Stimulated activated CD4-positive, alpha-beta T cell treated with anti-CD3 and anti-CD28 coated beads, Interleukin-12 subunit alpha, Interleukin-12 subunit beta, amount 100 ng/mL, for 48 hours (primary cell): ENCODE results near the gene HDAC1.
"Not testable (repeated sequence)": the region's sequence is repeated elsewhere in the genome, so short reads cannot be mapped to it uniquely, and the experiment has no call there.

Source experiments
- DNase-seq, 3 donors: peaks; one replicate each; pipeline ENCODE4 v3.0.0-alpha.2; 2020; ENCODE audit warnings: low read depth in 2 of 3, low spot score in 1 of 3

HDAC1 gene

GRCh38 chr1:32291708-32292538 is at the start of gene HDAC1:
Gene HDAC1 (plus strand): TSS chr1:32292083. CDS start chr1:32292170, 87 bp downstream.
- DNase-seq: peak; percentile 95 to 97 (median 97)

DNA sequence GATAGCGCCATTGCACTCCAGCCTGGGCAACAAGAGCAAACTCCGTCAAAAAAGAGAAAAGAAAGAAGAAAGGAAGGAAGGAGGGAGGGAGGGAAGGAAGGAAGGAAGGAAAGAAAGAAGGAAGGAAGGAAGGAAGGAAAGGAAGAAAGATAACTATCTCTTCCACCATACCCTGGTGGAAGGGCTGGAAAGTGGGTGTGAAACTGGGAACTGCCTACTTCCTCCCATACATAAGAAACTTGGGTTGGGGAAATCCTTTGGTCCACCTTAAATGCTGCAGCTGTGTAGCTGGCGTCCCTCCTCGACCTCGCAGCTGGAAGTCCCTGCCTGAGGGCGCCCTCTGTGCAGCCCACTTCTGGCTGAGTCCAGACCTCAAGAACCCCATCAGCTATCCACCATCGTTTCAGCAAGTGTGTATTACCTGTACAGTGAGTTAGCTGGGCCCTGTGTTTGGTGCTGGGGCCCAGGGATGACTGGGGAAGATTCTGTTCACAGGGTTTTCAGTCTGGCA is 49.5 kb upstream of the HDAC1 start:
- no peak for DNase-seq

DNA sequence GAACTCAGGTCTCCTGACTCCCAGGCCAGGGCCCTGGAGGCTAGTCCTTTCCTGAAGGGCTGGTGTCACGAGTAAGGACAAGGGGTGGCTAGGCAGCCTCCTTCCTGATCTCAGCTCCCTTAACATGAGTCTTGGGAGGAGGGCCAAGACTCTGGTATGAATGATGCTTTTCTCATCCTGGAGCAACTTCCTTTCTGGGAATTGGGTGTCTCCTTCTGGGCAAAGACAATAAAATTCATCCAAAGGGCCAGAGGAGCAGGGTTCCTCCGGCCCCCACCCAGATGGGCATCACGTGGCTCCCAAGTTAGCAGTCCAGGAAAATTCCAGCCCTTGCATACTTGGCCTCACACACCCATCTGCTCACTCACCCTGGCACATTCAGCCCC is 45.0 kb upstream of the HDAC1 start, which contains the start of gene FAM167B:
Gene FAM167B (plus strand): TSS at position 335 of the 386 bp plus-strand sequence. CDS start 200 bp downstream, outside the sequence.
- no peak for DNase-seq

DNA sequence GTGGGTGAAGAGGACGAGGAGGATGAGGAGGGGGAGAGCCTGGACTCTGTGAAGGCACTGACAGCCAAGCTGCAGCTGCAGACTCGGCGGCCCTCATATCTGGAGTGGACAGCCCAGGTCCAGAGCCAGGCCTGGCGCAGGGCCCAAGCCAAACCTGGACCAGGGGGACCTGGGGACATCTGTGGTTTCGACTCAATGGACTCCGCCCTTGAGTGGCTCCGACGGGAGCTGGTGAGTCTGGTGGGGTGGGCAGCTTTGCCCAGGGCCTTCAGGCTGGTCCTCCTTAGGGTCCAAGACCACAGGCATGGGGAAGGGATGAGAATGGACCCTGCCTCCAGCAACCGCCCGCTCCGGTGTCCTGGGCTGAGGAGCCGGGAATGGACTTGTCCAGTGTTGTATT is 44.4 kb upstream of the HDAC1 start:
- no peak for DNase-seq

GRCh38 chr1:32247983-32248889 is 43.6 kb upstream of the HDAC1 start:
- peak; percentile 72 to 81 (median 80) for DNase-seq

DNA sequence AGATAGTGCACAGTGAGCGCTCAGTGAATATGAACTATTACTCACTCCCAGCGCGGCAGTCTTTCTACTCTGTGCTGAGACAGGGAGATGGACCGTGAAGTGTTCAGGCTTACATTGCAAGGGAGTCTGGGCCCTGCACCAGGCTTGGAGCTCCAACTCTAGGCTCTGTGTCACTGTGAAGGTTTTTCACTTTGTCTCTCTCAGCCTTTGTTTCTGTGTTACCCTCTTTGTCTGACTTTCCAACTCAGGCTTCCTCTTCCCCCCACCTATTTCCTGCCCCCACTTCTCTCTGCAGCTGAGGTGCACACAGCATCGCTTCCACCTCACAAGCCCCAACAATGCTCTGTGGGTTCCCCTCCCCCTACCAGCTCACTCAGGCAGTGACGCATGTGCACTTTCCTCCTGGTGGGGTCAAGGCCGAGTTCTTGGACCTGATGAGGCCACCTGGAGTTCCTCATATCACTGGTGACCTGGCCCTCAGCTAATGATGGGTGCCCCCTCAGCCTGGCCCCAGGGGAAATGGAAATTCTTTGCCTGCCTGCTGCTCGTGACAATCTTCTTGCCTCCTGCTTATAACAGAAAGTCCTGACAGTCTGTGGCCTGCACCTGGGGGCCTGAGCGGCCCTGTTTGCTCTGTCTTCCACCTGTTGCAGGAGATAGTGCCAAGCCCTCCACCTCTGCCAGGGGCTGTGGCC is 41.9 kb upstream of the HDAC1 start:
- DNase-seq: peak; percentile 59 to 70 (median 60)

DNA sequence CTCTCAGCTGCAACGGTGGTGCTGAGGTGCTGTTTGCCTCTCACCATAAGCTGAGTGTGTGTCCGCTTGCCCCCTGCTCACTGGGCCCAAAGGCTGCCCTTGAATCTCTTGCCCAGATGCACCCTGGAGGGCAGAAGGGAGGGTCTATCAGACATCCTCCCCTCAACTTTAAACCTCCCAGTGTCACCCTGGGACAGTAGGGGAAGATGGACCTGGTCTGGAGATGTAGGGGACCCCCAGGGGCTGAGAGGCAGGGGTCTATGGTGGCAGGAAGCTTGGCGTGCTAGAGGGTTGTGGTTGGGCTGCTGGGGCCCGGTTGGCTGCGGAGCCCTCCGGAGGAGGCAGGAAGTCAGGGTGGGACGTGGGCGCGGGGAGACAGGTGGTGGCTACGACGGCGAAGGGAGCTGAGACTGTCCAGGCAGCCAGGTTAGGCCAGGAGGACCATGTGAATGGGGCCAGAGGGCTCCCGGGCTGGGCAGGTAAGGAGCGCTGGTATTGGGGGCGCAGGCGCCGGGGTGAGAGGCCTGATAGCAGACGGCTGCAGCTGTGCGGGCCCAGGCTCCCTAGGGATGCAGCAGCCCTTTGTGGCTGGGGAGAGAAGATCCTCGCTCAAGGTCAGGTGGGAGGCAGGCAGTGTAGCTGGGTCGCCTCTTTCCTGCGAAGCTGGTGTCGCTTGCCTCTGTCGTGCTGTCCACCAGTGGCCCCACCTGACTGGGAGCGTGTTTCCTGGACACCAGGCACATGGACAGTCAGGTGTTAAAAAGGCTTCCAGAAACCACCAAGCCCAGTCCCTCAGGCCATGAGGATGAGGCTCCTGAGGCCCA is 40.8 kb upstream of the HDAC1 start, which contains the start of gene LCK:
Gene LCK (plus strand): TSS at position 373 of the 824 bp plus-strand sequence. CDS start 23,065 bp downstream, outside the sequence.
- DNase-seq: peak; percentile 66 to 72 (median 68)

DNA sequence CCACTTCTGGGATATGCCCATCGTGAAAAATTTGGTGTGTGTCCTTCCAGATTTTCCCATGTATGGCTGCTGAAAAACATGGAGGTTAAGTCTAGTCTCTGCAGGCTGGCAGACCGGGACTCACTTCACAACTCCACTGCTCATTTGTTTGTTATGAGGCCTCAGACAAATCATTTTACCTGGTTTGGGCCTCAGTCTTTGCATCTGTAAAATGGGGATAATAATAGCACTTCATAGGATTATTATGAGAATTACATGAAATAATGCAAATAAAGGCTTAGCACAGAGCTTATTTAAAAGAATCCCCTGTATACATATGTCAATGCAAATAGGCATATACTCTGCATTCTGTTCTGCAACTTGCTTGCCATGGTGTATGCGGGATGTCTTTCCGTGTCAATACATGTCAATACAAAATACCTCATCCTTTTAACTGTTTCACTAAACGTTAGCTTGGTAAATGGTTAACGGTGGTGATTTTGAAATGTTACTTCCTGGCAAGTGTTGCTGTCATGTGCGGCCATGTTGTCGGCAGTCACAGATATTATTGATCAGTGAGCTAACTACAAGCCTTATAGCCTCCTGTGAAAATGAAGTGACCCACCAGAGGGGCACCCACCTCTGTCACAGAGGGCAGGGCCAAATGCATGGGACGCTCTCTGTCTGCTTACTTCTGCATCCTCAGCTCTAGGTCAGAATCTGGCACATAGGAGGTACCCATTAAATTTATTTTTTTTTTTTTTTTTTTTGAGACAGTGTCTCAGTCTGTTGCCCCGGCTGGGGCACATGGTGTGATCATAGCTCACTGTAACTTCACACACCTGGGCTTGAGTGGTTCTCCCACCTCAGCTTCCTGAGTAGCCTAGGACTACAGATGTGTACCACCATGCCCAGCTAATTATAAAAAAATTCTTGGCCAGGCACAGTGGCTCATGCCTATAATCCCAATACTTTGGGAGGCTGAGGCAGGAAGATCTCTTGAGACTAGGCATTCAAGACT is 36.5 kb upstream of the HDAC1 start:
- DNase-seq: no peak

DNA sequence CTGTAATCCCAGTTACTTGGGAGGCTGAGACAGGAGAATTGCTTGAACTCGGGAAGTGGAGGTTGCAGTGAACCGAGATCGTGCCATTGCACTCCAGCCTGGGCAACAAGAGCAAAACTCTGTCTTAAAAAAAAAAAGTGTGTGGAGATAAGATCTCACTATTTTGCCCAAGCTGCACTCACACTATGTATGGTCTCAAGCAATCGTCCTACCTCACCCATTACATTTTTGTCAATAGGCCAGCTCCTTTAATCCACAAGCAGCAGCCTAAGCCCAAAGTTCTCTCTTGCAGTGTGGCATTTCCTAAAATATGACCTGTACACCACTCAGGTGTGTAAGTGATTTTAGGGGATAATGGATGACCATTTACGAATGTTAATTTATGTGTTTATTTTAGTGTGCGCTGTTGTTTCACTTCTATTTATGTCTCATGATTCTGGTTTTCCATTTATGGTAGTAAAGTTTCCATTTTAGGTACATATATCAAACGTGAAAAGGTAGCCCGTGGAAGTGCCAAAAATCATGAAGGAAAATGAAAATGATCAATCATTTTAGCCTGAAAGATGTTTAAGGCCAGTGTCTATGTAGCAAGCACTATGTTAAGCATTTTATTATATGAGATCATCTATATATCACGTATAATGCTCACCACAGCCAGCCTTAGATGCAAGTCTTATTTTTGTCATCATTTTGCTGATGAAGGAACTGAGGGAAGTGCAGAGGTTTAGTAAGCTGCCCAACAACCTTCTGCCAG is 35.2 kb upstream of the HDAC1 start:
- no peak for DNase-seq

- DNase-seq: no peak
Observed at GRCh38 chr1:32257227-32257508, 34.7 kb upstream of the HDAC1 start.

GRCh38 chr1:32263236-32263593 is 28.7 kb upstream of the HDAC1 start:
- DNase-seq: not testable (repeated sequence)

- DNase-seq: no peak
Observed at GRCh38 chr1:32263744-32264143, 28.1 kb upstream of the HDAC1 start.

GRCh38 chr1:32265846-32266245 is 26.0 kb upstream of the HDAC1 start:
- no peak for DNase-seq

- DNase-seq: no peak
Observed at GRCh38 chr1:32266921-32267591, 24.8 kb upstream of the HDAC1 start.

GRCh38 chr1:32269744-32270143 is 22.1 kb upstream of the HDAC1 start:
- DNase-seq: no peak

GRCh38 chr1:32272557-32273390 is 19.1 kb upstream of the HDAC1 start:
- no peak for DNase-seq
